Upper lobe of right lung (tissue), 1 donor: ENCODE measurements around the gene CLEC16A. TPM values are rescaled to one million over a fixed set of nuclear protein-coding genes. Genes with fewer than 3 reads are reported as not detected.

Experiments
- ATAC-seq: fragments of 200-7000 bp; cut with Tn5 transposase; one replicate; pipeline ENCODE4 v1.9.1; 2020; ENCODE audit warnings: mild to moderate bottlenecking, moderate library complexity
- DNase-seq: peaks from one replicate; pipeline ENCODE4 v3.0.0-alpha.2; 2020
- H3K27ac ChIP-seq: fragments of 200-600 bp; one replicate; pipeline ENCODE4 v1.8.0; 2022
- H3K27me3 ChIP-seq: fragments of 200-600 bp; one replicate; pipeline ENCODE4 v1.8.0; 2022; ENCODE audit warnings: mild to moderate bottlenecking
- H3K36me3 ChIP-seq: fragments of 200-600 bp; one replicate; pipeline ENCODE4 v1.8.0; 2022
- H3K4me1 ChIP-seq: fragments of 200-600 bp; one replicate; pipeline ENCODE4 v1.8.0; 2022
- H3K4me3 ChIP-seq: fragments of 200-600 bp; one replicate; pipeline ENCODE4 v1.8.0; 2022; ENCODE audit warnings: mild to moderate bottlenecking
- H3K9me3 ChIP-seq: fragments of 200-600 bp; one replicate; pipeline ENCODE4 v1.8.0; 2022
- CTCF ChIP-seq: fragments of 200-600 bp; IDR thresholded peaks from one replicate; pipeline ENCODE4 v1.8.0; 2022; ENCODE audit warnings: antibody characterized with exemption
- intact Hi-C: fragments of 100-400 bp; cut with DNase I; formaldehyde crosslinking; loops from one replicate; pipeline ENCODE4 v1.11.0; 2022
- total RNA-seq: library from RNA; stranded (reverse); fragmentation: NEBNext Ultra II Directional; extraction: Animal tissue kit (Norgen Biotek cat#: 25700); gene quantifications from one replicate; pipeline ENCODE4 v1.2.1, GENCODE V29; 2021
- donor health status: DM: no; HTN: yes; CAD: no; lungs with severe emphysema.

The CLEC16A gene
- total RNA-seq, 1 donor from 2014 or later: 36.9 TPM

GRCh38 chr16:11211061-11211976 is 267.0 kb downstream of the CLEC16A start:
- Histone ChIP-seq H3K36me3 (no peaks in the 10 kb centered on the region), H3K27ac (no peak overlapping the region), H3K27me3 (no peaks in the 10 kb centered on the region), H3K4me1 (peaks cover 5% of the 10 kb centered on the region), H3K9me3 (peaks cover 6% of the 10 kb centered on the region), H3K4me3 (no peak overlapping the region)
- intact Hi-C loops: no loop called here
- DNase-seq: no peak
- TF ChIP-seq CTCF: no peak
- ATAC-seq: no peak

GRCh38 chr16:11211977-11212797 is 267.8 kb downstream of the CLEC16A start:
- intact Hi-C loops: no loop called here
- no peak for TF ChIP-seq CTCF

GRCh38 chr16:11212798-11213196 is 268.4 kb downstream of the CLEC16A start:
- H3K4me3 ChIP-seq: no peak overlapping the region
- intact Hi-C loops: no loop called here
- H3K4me1 ChIP-seq: no peaks in the 10 kb centered on the region
- peaks cover 7% of the 10 kb centered on the region for H3K9me3 ChIP-seq
- ATAC-seq (no peak), DNase-seq (no peak)
- H3K27me3 ChIP-seq: no peaks in the 10 kb centered on the region
- H3K36me3 ChIP-seq: no peaks in the 10 kb centered on the region
- no peak for TF ChIP-seq CTCF
- H3K27ac ChIP-seq: no peak overlapping the region

More at GRCh38 chr16:11211977-11212797, 267.8 kb downstream of the CLEC16A start:
- Histone ChIP-seq H3K4me1 (no peaks in the 10 kb centered on the region), H3K4me3 (no peak overlapping the region), H3K9me3 (peaks cover 7% of the 10 kb centered on the region), H3K27me3 (no peaks in the 10 kb centered on the region), H3K36me3 (no peaks in the 10 kb centered on the region), H3K27ac (no peak overlapping the region)
- ATAC-seq: peak; percentile 6
- no peak for DNase-seq

GRCh38 chr16:11213373-11213772 is 269.0 kb downstream of the CLEC16A start:
- H3K4me1 ChIP-seq: no peaks in the 10 kb centered on the region
- intact Hi-C loops: no loop called here
- no peaks in the 10 kb centered on the region for H3K27me3 ChIP-seq
- no peak for DNase-seq
- H3K36me3 ChIP-seq: no peaks in the 10 kb centered on the region
- peaks cover 7% of the 10 kb centered on the region for H3K9me3 ChIP-seq
- H3K4me3 ChIP-seq: no peak overlapping the region
- H3K27ac ChIP-seq: no peak overlapping the region
- no peak for ATAC-seq
- TF ChIP-seq CTCF: no peak

GRCh38 chr16:11213799-11214198 is 269.4 kb downstream of the CLEC16A start:
- Histone ChIP-seq H3K36me3 (no peaks in the 10 kb centered on the region), H3K9me3 (peaks cover 7% of the 10 kb centered on the region), H3K4me3 (no peak overlapping the region), H3K27ac (no peak overlapping the region), H3K27me3 (no peaks in the 10 kb centered on the region), H3K4me1 (no peaks in the 10 kb centered on the region)
- DNase-seq: no peak
- intact Hi-C loops: no loop called here
- ATAC-seq: no peak
- TF ChIP-seq CTCF: no peak
